ENCODE measurements around the gene CAND2. TPM values are rescaled to one million over a fixed set of nuclear protein-coding genes. Genes with fewer than 3 reads are reported as not detected.

The CAND2 gene
- polyA plus RNA-seq, result 1 to 10 TPM in 2 of 4 donors, under 1 TPM in 1, not detected in 1; 0.27 to 1.5 (median 1.3) TPM
- long read RNA-seq, donor 1, result 0 reads
- long read RNA-seq, donor 2, result 0 reads
- long read RNA-seq, donor 3, partial matches to known transcripts, result 4,349 of 4,430 reads
- long read RNA-seq, donor 3, other reads (novel, unspliced or antisense), result 81 of 4,430 reads
- long read RNA-seq, donor 4, partial matches to known transcripts, result 27 of 168 reads
- long read RNA-seq, donor 4, other reads (novel, unspliced or antisense), result 141 of 168 reads
- long read RNA-seq, donor 5, result 0 reads
- long read RNA-seq, donor 6, partial matches to known transcripts, result 3,825 of 3,900 reads
- long read RNA-seq, donor 6, other reads (novel, unspliced or antisense), result 75 of 3,900 reads
- long read RNA-seq, donor 7, result 0 reads
- long read RNA-seq, donor 8, partial matches to known transcripts, result 964 of 970 reads
- long read RNA-seq, donor 8, other reads (novel, unspliced or antisense), result 6 of 970 reads
- long read RNA-seq, donor 9, partial matches to known transcripts, result 270 of 1,458 reads
- long read RNA-seq, donor 9, other reads (novel, unspliced or antisense), result 1,188 of 1,458 reads
- long read RNA-seq, donor 10, partial matches to known transcripts, result 5,359 of 5,452 reads
- long read RNA-seq, donor 10, other reads (novel, unspliced or antisense), result 93 of 5,452 reads

GRCh38 chr3:12796171-12797123, at the start of gene CAND2:
CAND2 (plus strand) TSS chr3:12796680; CDS start chr3:12796721, 41 bp downstream.
- Histone ChIP-seq H3K4me1 (ENCODE audit: control insufficient read depth in 3 of 3, insufficient read depth in 2 of 3, low read depth in 1 of 3, low read length in 2 of 3) (no peaks in the 10 kb centered on the region), H3K36me3 (ENCODE audit: control insufficient read depth in 3 of 3, insufficient read depth in 2 of 3, low read depth in 1 of 3, low read length in 3 of 3) (no peaks in the 10 kb centered on the region), H3K27ac (ENCODE audit: low read depth in 1 of 3, low read length in 2 of 3) (peak within 1 kb of the TSS in 2 of 3 donors; percentile 29 to 64), H3K27me3 (ENCODE audit: control insufficient read depth in 3 of 3, insufficient read depth in 3 of 3, low read length in 3 of 3) (peaks cover 0 to 6% (median 0%) of the 10 kb centered on the region in 3 donors), H3K4me3 (ENCODE audit: low read depth in 1 of 3, low read length in 3 of 3) (peak within 1 kb of the TSS; percentile 36 to 46 (median 38)), H3K9me3 (ENCODE audit: control insufficient read depth in 2 of 2, insufficient read depth in 1 of 2, low read depth in 1 of 2, low read length in 1 of 2) (no peaks in the 10 kb centered on the region)
- FAIRE-seq (no peak), DNase-seq (peak in 1 of 2 donors; percentile 66)
- WGBS, 3 donors, result 7 to 14% (median 12%) methylated on average over 50 to 61 of the region's 61 CpGs

GRCh38 chr3:12748477-12748876, 48.0 kb upstream of the CAND2 start:
- no peak for DNase-seq
- H3K27ac ChIP-seq (ENCODE audit: low read depth in 1 of 3, low read length in 2 of 3), result no peak overlapping the region
- 88 to 93% (median 89%) methylated on average over 5 of the region's 5 CpGs for whole genome bisulfite sequencing, 3 donors

GRCh38 chr3:12750223-12750622, 46.3 kb upstream of the CAND2 start:
- no peaks in the 10 kb centered on the region for H3K9me3 ChIP-seq (ENCODE audit: control insufficient read depth in 2 of 2, insufficient read depth in 1 of 2, low read depth in 1 of 2, low read length in 1 of 2)
- H3K4me1 ChIP-seq (ENCODE audit: control insufficient read depth in 3 of 3, insufficient read depth in 2 of 3, low read depth in 1 of 3, low read length in 2 of 3), result no peaks in the 10 kb centered on the region
- WGBS, 3 donors, result 6 to 20% (median 10%) methylated on average over 3 of the region's 3 CpGs
- H3K4me3 ChIP-seq (ENCODE audit: low read depth in 1 of 3, low read length in 3 of 3), result no peak overlapping the region
- H3K27ac ChIP-seq (ENCODE audit: low read depth in 1 of 3, low read length in 2 of 3), result no peak overlapping the region
- no peak for FAIRE-seq
- H3K27me3 ChIP-seq (ENCODE audit: control insufficient read depth in 3 of 3, insufficient read depth in 3 of 3, low read length in 3 of 3), result no peaks in the 10 kb centered on the region
- DNase-seq, result peak in 1 of 2 donors; percentile 16
- H3K36me3 ChIP-seq (ENCODE audit: control insufficient read depth in 3 of 3, insufficient read depth in 2 of 3, low read depth in 1 of 3, low read length in 3 of 3), result no peaks in the 10 kb centered on the region

More at GRCh38 chr3:12748477-12748876, 48.0 kb upstream of the CAND2 start:
- H3K27me3 ChIP-seq (ENCODE audit: control insufficient read depth in 3 of 3, insufficient read depth in 3 of 3, low read length in 3 of 3), result no peaks in the 10 kb centered on the region
- no peak for FAIRE-seq
- no peak overlapping the region for H3K4me3 ChIP-seq (ENCODE audit: low read depth in 1 of 3, low read length in 3 of 3)
- H3K9me3 ChIP-seq (ENCODE audit: control insufficient read depth in 2 of 2, insufficient read depth in 1 of 2, low read depth in 1 of 2, low read length in 1 of 2), result no peaks in the 10 kb centered on the region
- no peaks in the 10 kb centered on the region for H3K36me3 ChIP-seq (ENCODE audit: control insufficient read depth in 3 of 3, insufficient read depth in 2 of 3, low read depth in 1 of 3, low read length in 3 of 3)
- no peaks in the 10 kb centered on the region for H3K4me1 ChIP-seq (ENCODE audit: control insufficient read depth in 3 of 3, insufficient read depth in 2 of 3, low read depth in 1 of 3, low read length in 2 of 3)

GRCh38 chr3:12750658-12751071, 45.8 kb upstream of the CAND2 start:
- no peak overlapping the region for H3K27ac ChIP-seq (ENCODE audit: low read depth in 1 of 3, low read length in 2 of 3)
- DNase-seq (no peak), FAIRE-seq (no peak)
- H3K27me3 ChIP-seq (ENCODE audit: control insufficient read depth in 3 of 3, insufficient read depth in 3 of 3, low read length in 3 of 3), result no peaks in the 10 kb centered on the region
- H3K4me3 ChIP-seq (ENCODE audit: low read depth in 1 of 3, low read length in 3 of 3), result no peak overlapping the region
- 66 to 76% (median 68%) methylated on average over 4 of the region's 4 CpGs for WGBS, 3 donors
- no peaks in the 10 kb centered on the region for H3K9me3 ChIP-seq (ENCODE audit: control insufficient read depth in 2 of 2, insufficient read depth in 1 of 2, low read depth in 1 of 2, low read length in 1 of 2)
- no peaks in the 10 kb centered on the region for H3K4me1 ChIP-seq (ENCODE audit: control insufficient read depth in 3 of 3, insufficient read depth in 2 of 3, low read depth in 1 of 3, low read length in 2 of 3)
- no peaks in the 10 kb centered on the region for H3K36me3 ChIP-seq (ENCODE audit: control insufficient read depth in 3 of 3, insufficient read depth in 2 of 3, low read depth in 1 of 3, low read length in 3 of 3)

- 88 to 93% (median 90%) methylated on average over 5 of the region's 5 CpGs for WGBS, 3 donors
- DNase-seq (no peak), FAIRE-seq (no peak)
- no peaks in the 10 kb centered on the region for H3K36me3 ChIP-seq (ENCODE audit: control insufficient read depth in 3 of 3, insufficient read depth in 2 of 3, low read depth in 1 of 3, low read length in 3 of 3)
- H3K27me3 ChIP-seq (ENCODE audit: control insufficient read depth in 3 of 3, insufficient read depth in 3 of 3, low read length in 3 of 3), result no peaks in the 10 kb centered on the region
- no peaks in the 10 kb centered on the region for H3K4me1 ChIP-seq (ENCODE audit: control insufficient read depth in 3 of 3, insufficient read depth in 2 of 3, low read depth in 1 of 3, low read length in 2 of 3)
- H3K9me3 ChIP-seq (ENCODE audit: control insufficient read depth in 2 of 2, insufficient read depth in 1 of 2, low read depth in 1 of 2, low read length in 1 of 2), result no peaks in the 10 kb centered on the region
- no peak overlapping the region for H3K27ac ChIP-seq (ENCODE audit: low read depth in 1 of 3, low read length in 2 of 3)
- H3K4me3 ChIP-seq (ENCODE audit: low read depth in 1 of 3, low read length in 3 of 3), result no peak overlapping the region
Measured at GRCh38 chr3:12751571-12751970, 44.9 kb upstream of the CAND2 start.

- Histone ChIP-seq H3K27me3 (ENCODE audit: control insufficient read depth in 3 of 3, insufficient read depth in 3 of 3, low read length in 3 of 3) (no peaks in the 10 kb centered on the region), H3K4me1 (ENCODE audit: control insufficient read depth in 3 of 3, insufficient read depth in 2 of 3, low read depth in 1 of 3, low read length in 2 of 3) (no peaks in the 10 kb centered on the region), H3K9me3 (ENCODE audit: control insufficient read depth in 2 of 2, insufficient read depth in 1 of 2, low read depth in 1 of 2, low read length in 1 of 2) (no peaks in the 10 kb centered on the region), H3K36me3 (ENCODE audit: control insufficient read depth in 3 of 3, insufficient read depth in 2 of 3, low read depth in 1 of 3, low read length in 3 of 3) (no peaks in the 10 kb centered on the region), H3K4me3 (ENCODE audit: low read depth in 1 of 3, low read length in 3 of 3) (no peak overlapping the region), H3K27ac (ENCODE audit: low read depth in 1 of 3, low read length in 2 of 3) (no peak overlapping the region)
- DNase-seq (no peak), FAIRE-seq (no peak)
- 45 to 56% (median 46%) methylated on average over 3 of the region's 3 CpGs for WGBS, 3 donors
Measured at GRCh38 chr3:12752102-12752501, 44.4 kb upstream of the CAND2 start.

- DNase-seq, result no peak
- no peaks in the 10 kb centered on the region for H3K9me3 ChIP-seq (ENCODE audit: control insufficient read depth in 2 of 2, insufficient read depth in 1 of 2, low read depth in 1 of 2, low read length in 1 of 2)
- FAIRE-seq, result no peak
- WGBS, 3 donors, result 75 to 92% (median 89%) methylated on average over 2 of the region's 2 CpGs
- no peaks in the 10 kb centered on the region for H3K4me1 ChIP-seq (ENCODE audit: control insufficient read depth in 3 of 3, insufficient read depth in 2 of 3, low read depth in 1 of 3, low read length in 2 of 3)
- H3K36me3 ChIP-seq (ENCODE audit: control insufficient read depth in 3 of 3, insufficient read depth in 2 of 3, low read depth in 1 of 3, low read length in 3 of 3), result no peaks in the 10 kb centered on the region
- H3K27me3 ChIP-seq (ENCODE audit: control insufficient read depth in 3 of 3, insufficient read depth in 3 of 3, low read length in 3 of 3), result no peaks in the 10 kb centered on the region
- no peak overlapping the region for H3K4me3 ChIP-seq (ENCODE audit: low read depth in 1 of 3, low read length in 3 of 3)
- no peak overlapping the region for H3K27ac ChIP-seq (ENCODE audit: low read depth in 1 of 3, low read length in 2 of 3)
Measured at GRCh38 chr3:12752809-12753208, 43.7 kb upstream of the CAND2 start.
